Stimulated activated effector memory CD8-positive, alpha-beta T cell treated with anti-CD3 and anti-CD28 coated beads, Interleukin-12 subunit alpha, Interleukin-12 subunit beta, amount 100 ng/mL, for 72 hours (primary cell): Measurements from ENCODE around the gene CCDC120.

Source experiments
- ATAC-seq: fragments of 150-1000 bp; cut with Tn5 transposase; 2 replicates; pipeline ENCODE4 v1.10.0; 2021
- DNase-seq, 2 donors: peaks; one replicate each; pipeline ENCODE4 v3.0.0; 2021 to 2022; ENCODE audit warnings: low spot score in 2 of 2
- H3K27ac Mint-ChIP-seq: one replicate; pipeline ENCODE4 v1.8.0; 2022; ENCODE audit warnings: mild to moderate bottlenecking, mixed read lengths
- H3K36me3 Mint-ChIP-seq: one replicate; pipeline ENCODE4 v1.8.0; 2022; ENCODE audit warnings: mild to moderate bottlenecking, mixed read lengths
- H3K4me1 Mint-ChIP-seq: one replicate; pipeline ENCODE4 v1.8.0; 2022; ENCODE audit warnings: mixed read lengths
- H3K4me3 Mint-ChIP-seq: one replicate; pipeline ENCODE4 v1.8.0; 2022; ENCODE audit warnings: mild to moderate bottlenecking, mixed read lengths
- H3K9me3 Mint-ChIP-seq: one replicate; pipeline ENCODE4 v1.8.0; 2022; ENCODE audit warnings: mixed read lengths

Gene CCDC120

DNA sequence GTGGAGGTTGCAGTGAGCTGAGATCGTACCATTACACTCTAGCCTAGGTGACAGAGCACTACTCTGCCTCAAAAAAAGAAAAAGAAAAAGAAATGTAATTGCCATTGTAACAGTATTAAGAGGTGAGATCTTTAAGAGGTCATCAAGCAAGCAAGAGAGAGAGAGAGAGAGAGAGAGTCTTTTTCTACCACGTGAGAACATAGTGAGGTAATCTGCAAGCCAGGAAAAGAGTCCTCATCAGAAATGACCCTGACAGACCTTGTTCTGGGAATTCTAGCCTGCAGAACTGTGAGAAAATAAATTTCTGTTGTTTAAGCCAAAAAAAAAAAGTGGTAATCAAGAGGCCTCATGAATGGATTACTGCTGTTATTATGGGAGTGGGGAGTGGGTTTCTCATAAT is 49.8 kb downstream of the CCDC120 start:
- Mint-ChIP-seq H3K36me3 (peaks cover 70% of the 10 kb centered on the region), H3K4me3 (no peak overlapping the region), H3K9me3 (no peaks in the 10 kb centered on the region), H3K4me1 (no peaks in the 10 kb centered on the region), H3K27ac (no peak overlapping the region)
- DNase-seq (no peak), ATAC-seq (no peak)

DNA sequence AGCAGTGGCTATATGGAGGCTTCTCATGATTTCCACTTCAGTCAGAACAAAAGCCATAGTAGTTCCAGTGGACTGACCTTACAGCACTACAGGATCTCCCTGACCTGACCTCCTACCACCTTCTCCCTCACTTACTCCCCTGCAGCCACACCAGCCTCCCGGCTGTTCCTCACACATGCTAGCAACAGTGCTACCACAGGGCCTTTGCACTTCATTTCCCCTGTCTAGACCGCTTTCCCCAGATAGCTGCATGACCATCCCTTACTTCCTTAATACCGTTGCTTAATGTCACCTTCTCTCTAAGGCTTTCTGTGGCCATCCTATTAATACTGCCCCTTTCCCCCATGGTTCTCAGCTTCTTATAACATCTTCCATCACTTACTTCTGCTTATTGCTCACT is 51.6 kb downstream of the CCDC120 start:
- H3K36me3 Mint-ChIP-seq: peaks cover 83% of the 10 kb centered on the region
- peak overlapping the region; percentile 75 for H3K27ac Mint-ChIP-seq
- DNase-seq: no peak
- H3K9me3 Mint-ChIP-seq: no peaks in the 10 kb centered on the region
- ATAC-seq: no peak
- no peak overlapping the region for H3K4me3 Mint-ChIP-seq
- H3K4me1 Mint-ChIP-seq: no peaks in the 10 kb centered on the region

DNA sequence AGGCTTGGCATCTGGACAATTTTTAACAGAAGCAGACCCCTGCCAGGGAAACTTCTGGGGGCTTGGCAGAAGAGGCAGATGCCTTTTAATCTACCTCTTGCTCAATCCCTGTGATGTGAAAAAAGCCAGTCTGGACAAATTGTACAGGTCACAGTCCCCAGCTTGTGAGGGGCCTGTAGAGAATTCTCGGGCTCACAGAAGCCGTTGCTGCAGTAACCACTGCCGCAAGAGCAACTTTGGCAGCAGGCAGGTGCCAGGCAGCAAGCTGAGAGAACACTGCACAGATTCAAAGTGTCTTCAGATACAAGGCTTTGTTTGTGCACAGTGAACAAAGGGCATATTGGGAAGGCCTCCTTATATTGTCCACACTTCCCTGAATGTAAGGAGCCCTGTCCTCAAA is 53.0 kb downstream of the CCDC120 start:
- Mint-ChIP-seq H3K36me3 (peaks cover 89% of the 10 kb centered on the region), H3K9me3 (no peaks in the 10 kb centered on the region), H3K27ac (no peak overlapping the region), H3K4me3 (no peak overlapping the region), H3K4me1 (peaks cover 8% of the 10 kb centered on the region)
- DNase-seq (no peak), ATAC-seq (no peak)

DNA sequence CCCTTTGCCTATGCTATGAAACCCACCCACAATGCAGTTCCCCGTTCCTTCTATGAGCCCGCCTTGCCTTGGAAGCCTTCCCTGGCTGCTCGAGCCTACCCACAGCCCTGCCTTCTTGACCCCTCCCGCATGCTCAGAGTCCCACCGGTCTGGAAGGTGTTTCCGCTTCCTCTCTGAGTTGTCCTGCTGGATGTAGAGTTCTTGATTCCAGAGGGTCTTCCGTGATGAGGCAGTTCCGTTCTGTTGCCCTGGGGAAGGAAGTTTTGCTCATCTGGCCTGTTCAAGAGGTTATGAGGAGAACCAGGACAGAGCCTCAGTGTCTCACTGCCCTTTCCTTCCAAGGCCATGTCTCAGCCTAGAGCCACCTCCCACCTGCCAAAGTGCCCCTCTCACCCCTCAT is 57.3 kb downstream of the CCDC120 start:
- H3K36me3 Mint-ChIP-seq: peaks cover 97% of the 10 kb centered on the region
- DNase-seq: no peak
- peaks cover 25% of the 10 kb centered on the region for H3K4me1 Mint-ChIP-seq
- no peak for ATAC-seq
- H3K4me3 Mint-ChIP-seq: no peak overlapping the region
- no peaks in the 10 kb centered on the region for H3K9me3 Mint-ChIP-seq
- H3K27ac Mint-ChIP-seq: peak overlapping the region; percentile 93

DNA sequence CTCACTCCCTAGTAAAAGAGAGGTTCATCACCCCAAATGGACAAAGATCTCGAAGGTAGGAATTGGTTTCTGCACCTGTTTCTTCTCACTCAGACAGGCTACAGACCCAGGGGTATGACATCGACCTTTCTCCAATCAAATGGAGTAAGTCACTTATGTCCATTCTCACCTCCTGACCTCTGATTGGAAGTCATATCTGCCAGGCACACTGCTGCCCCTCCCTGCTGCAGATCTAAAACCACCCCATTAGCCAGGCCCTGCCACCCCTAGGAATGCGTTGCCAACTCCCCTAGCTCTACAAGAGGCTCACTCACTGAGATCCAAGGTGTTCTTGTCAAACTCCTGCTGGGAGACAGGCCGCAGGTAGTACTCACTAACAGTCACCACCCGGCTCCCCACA is 57.9 kb downstream of the CCDC120 start:
- Mint-ChIP-seq H3K27ac (peak overlapping the region; percentile 93), H3K4me3 (no peak overlapping the region)

DNA sequence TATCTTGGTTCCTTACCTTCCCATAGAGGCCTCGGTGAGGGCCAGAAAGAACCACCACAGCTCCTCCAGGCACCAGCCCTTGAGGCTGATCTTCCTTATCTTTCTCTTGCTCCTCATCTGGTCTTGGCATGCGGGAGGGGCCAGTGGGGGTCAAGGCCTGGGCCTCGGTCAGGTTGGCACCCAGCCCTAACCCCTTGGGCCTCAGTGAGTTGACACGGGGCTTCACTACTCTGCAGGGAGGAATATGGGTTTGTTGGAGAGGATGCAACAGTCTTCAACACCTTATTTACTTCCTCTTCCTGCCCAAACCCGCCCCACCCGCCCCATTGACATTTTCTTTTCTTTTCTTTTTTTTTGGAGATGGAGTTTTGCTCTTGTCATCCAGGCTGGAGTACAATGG is 58.8 kb downstream of the CCDC120 start:
- H3K9me3 Mint-ChIP-seq: no peaks in the 10 kb centered on the region
- ATAC-seq (no peak), DNase-seq (no peak)
- H3K27ac Mint-ChIP-seq: peak overlapping the region; percentile 93
- peak overlapping the region; percentile 54 for H3K4me3 Mint-ChIP-seq
- H3K36me3 Mint-ChIP-seq: peaks cover 95% of the 10 kb centered on the region
- H3K4me1 Mint-ChIP-seq: peaks cover 37% of the 10 kb centered on the region

More for the DNA sequence above, 57.9 kb downstream of the CCDC120 start:
- Mint-ChIP-seq H3K9me3 (no peaks in the 10 kb centered on the region), H3K4me1 (peaks cover 28% of the 10 kb centered on the region), H3K36me3 (peaks cover 99% of the 10 kb centered on the region)
- no peak for DNase-seq
- ATAC-seq: no peak
